Cardiac muscle cell (in vitro differentiated cells and primary cell): ENCODE data around the gene ARFIP1. TPM values are rescaled to one million over a fixed set of nuclear protein-coding genes. Genes with fewer than 3 reads are reported as not detected.

Experiments
- DNase-seq, 2 donors: peaks; one replicate each; pipeline versions ENCODE4 v3.0.0 to v3.0.0-alpha.2; 2010 to 2017; ENCODE audit warnings: low read depth in 1 of 2, low spot score in 1 of 2
- H3K27ac ChIP-seq: fragments of 200-600 bp; sonication (generic); 2 replicates; pipeline ENCODE4 v1.5.1; 2016
- H3K27me3 ChIP-seq: fragments of 200-600 bp; sonication (generic); 2 replicates; pipeline ENCODE4 v1.6.0; 2016; ENCODE audit warnings: control low read depth
- H3K36me3 ChIP-seq: fragments of 200-600 bp; sonication (generic); 2 replicates; pipeline ENCODE4 v1.5.1; 2016; ENCODE audit warnings: control low read depth
- H3K4me1 ChIP-seq: fragments of 200-600 bp; sonication (generic); 2 replicates; pipeline ENCODE4 v1.8.1; 2017; ENCODE audit warnings: low read depth, mild to moderate bottlenecking, mixed run types
- H3K4me3 ChIP-seq: fragments of 200-600 bp; sonication (generic); 2 replicates; pipeline ENCODE4 v1.5.1; 2016; ENCODE audit warnings: mild to moderate bottlenecking
- H3K9me3 ChIP-seq: fragments of 200-600 bp; sonication (generic); 2 replicates; pipeline ENCODE4 v1.5.1; 2017; ENCODE audit warnings: low read depth, mild to moderate bottlenecking, control low read depth
- polyA plus RNA-seq: library from polyadenylated mRNA; unstranded; fragments of >200 nt; fragmentation: Nextera tagmentation; extraction: Ambion mirVana; gene quantifications from 2 replicates; pipeline ENCODE4 v1.2.1, GENCODE V29; 2016
- total RNA-seq: library from RNA; depleted of rRNA; stranded (reverse); fragments of >200 nt; gene quantifications from 2 replicates; pipeline ENCODE4 v1.2.3, GENCODE V29; 2016
- TF ChIP-seq, protein P1 (sequence below): IDR thresholded peaks from 2 replicates; pipeline ENCODE4 v1.5.1; 2012; ENCODE audit warnings: low read depth, mild to moderate bottlenecking, low read length

ARFIP1 gene
- total and polyA plus RNA-seq, 2 experiments from 2014 or later, result 19.3 to 26.9 TPM

DNA sequence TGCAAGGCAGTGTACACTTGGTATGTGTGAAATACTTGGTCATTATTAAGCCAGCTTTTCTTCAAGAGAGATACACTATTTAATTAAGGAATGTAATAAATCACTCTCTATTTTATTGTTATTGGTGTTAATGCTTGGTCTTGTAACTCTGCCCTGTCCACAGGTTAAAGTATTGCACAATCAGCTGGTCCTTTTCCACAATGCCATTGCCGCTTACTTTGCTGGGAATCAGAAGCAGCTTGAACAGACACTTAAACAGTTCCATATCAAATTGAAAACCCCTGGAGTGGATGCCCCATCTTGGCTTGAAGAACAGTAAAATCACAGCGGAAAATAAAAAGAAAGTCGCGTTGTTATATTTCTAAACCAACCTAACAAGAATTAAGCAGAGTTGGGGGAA is 130.1 kb downstream of the ARFIP1 start:
- Histone ChIP-seq H3K4me1 (no peaks in the 10 kb centered on the region), H3K36me3 (no peaks in the 10 kb centered on the region), H3K27ac (no peak overlapping the region), H3K9me3 (no peaks in the 10 kb centered on the region), H3K27me3 (no peaks in the 10 kb centered on the region), H3K4me3 (no peak overlapping the region)
- TF ChIP-seq, protein P1, sequence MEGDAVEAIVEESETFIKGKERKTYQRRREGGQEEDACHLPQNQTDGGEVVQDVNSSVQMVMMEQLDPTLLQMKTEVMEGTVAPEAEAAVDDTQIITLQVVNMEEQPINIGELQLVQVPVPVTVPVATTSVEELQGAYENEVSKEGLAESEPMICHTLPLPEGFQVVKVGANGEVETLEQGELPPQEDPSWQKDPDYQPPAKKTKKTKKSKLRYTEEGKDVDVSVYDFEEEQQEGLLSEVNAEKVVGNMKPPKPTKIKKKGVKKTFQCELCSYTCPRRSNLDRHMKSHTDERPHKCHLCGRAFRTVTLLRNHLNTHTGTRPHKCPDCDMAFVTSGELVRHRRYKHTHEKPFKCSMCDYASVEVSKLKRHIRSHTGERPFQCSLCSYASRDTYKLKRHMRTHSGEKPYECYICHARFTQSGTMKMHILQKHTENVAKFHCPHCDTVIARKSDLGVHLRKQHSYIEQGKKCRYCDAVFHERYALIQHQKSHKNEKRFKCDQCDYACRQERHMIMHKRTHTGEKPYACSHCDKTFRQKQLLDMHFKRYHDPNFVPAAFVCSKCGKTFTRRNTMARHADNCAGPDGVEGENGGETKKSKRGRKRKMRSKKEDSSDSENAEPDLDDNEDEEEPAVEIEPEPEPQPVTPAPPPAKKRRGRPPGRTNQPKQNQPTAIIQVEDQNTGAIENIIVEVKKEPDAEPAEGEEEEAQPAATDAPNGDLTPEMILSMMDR, result no peak
- DNase-seq, result no peak

DNA sequence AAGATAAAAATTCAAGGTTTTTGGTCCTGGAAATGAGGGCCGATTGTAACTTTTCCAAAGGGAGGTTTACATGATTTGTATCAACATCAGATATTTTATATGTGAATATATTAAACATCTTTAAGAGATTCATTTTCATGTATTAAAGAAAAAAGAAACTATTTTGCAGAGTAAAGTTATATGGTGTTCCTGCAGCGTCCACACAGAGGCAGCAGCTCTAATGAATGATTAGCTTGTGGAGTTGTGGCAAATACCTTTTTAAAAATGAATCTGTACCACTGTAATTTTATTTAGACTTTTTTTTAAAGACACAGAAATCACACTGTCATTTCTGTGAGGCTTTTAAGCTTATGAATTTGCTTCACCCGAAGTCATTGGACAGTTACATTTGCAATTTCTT is 130.8 kb downstream of the ARFIP1 start:
- no peaks in the 10 kb centered on the region for H3K4me1 ChIP-seq
- TF ChIP-seq, protein P1, result no peak

DNA sequence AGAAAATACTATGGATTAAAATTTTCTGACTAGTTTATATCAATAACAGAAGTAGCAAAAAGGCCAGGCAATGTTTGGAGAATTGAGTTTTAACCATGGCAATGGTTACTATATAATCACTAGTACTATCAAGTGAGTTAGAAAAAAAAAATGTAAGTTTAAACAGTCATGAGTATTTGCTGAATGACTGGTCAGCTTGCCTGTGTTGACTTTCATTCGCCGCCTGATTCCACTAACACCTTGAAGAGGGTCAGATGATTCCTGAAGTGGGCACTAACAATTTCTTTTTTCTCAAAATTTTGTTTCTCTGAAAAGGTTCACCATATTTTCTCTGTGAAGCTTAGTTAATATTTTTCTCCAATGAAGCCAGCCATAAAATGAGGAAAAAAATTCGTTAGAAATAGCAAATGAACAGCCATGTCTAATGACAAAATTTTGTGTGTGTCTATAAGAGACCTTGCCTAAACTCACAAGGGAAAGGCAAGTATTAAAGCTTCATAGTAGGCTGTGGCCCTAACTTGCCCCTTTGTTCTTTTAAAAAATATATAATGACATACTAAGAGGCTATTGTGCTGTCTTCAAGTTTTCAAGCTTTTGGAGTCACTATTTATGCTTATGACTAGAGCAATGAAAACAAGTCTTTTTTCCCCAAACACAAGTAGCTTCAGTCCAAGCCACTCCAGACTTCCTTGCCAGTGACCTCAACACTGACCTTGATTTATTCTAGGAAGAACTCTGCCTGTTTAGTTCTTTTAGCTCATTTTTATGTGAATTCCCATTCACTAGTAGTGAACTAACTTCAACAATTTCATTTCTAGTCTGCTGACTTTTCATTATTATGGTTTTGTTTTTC is 138.0 kb downstream of the ARFIP1 start:
- no peak for DNase-seq
- no peaks in the 10 kb centered on the region for H3K36me3 ChIP-seq
- H3K27ac ChIP-seq, result no peak overlapping the region
- TF ChIP-seq, protein P1, result no peak
- no peaks in the 10 kb centered on the region for H3K27me3 ChIP-seq
- no peak overlapping the region for H3K4me3 ChIP-seq
- peaks cover 5% of the 10 kb centered on the region for H3K9me3 ChIP-seq
- H3K4me1 ChIP-seq, result no peaks in the 10 kb centered on the region

More for the DNA sequence above, 130.8 kb downstream of the ARFIP1 start:
- DNase-seq, result no peak
- no peaks in the 10 kb centered on the region for H3K36me3 ChIP-seq
- no peak overlapping the region for H3K27ac ChIP-seq
- no peaks in the 10 kb centered on the region for H3K9me3 ChIP-seq
- H3K27me3 ChIP-seq, result no peaks in the 10 kb centered on the region
- no peak overlapping the region for H3K4me3 ChIP-seq

DNA sequence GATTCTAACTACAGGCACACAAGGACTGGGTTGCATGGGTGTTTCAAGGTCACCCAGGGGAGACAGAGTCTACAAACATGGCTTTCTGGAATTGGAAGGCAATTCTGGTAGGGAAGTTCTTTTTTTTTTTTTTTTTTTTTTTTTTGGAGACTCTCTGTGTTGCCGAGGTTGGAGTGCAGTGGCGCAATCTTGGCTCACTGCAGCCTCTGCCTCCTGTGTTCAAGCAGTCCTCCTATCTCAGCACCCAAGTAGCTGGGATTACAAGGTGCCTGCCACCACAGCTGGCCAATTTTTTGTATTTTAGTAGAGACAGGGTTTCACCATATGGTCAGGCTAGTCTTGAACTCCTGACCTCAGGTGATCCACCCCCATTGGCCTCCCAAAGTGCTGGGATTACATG is 140.1 kb downstream of the ARFIP1 start:
- Histone ChIP-seq H3K27me3 (no peaks in the 10 kb centered on the region), H3K4me1 (no peaks in the 10 kb centered on the region), H3K36me3 (no peaks in the 10 kb centered on the region), H3K27ac (no peak overlapping the region), H3K9me3 (peaks cover 5% of the 10 kb centered on the region), H3K4me3 (no peak overlapping the region)
- DNase-seq, result no peak
- TF ChIP-seq, protein P1, result no peak

DNA sequence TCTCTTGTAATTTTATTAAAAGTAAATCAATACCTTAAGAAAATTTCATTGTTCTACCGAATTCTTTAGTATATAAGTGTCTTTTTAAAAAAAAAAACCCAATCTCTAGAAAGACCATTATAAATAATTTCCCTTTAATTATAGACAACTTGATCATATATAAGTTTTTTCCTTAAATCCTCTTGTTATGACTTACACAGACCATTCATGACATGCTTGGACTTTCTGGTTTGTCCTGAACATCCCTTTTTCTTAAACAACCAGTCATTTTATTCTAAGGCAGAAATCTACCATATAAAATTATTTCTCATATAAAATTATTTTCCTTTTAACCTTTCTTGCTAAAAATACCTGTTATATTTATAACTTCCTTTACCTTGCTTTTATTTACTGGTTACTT is 141.0 kb downstream of the ARFIP1 start:
- TF ChIP-seq, protein P1, result no peak
- DNase-seq, result peak in 1 of 2 donors; percentile 13
- Histone ChIP-seq H3K4me1 (no peaks in the 10 kb centered on the region), H3K36me3 (no peaks in the 10 kb centered on the region), H3K9me3 (peaks cover 5% of the 10 kb centered on the region), H3K27me3 (no peaks in the 10 kb centered on the region), H3K27ac (no peak overlapping the region), H3K4me3 (no peak overlapping the region)
